Hematopoietic multipotent progenitor cell (in vitro differentiated cells): ENCODE measurements around the gene FUT8. TPM values are rescaled to one million over a fixed set of nuclear protein-coding genes. Genes with fewer than 3 reads are reported as not detected.

Experiments used
- DNase-seq, 3 donors: peaks; one replicate each; pipeline ENCODE4 v3.0.0-alpha.2; 2011 to 2015; ENCODE audit warnings: low read depth in 2 of 3, low spot score in 2 of 3
- total RNA-seq: library from RNA; depleted of rRNA; stranded (reverse); fragments of >200 nt; gene quantifications from one replicate; pipeline ENCODE4 v1.2.3, GENCODE V29; 2012

FUT8 gene
- total RNA-seq, 1 donor = 27.2 TPM

DNA sequence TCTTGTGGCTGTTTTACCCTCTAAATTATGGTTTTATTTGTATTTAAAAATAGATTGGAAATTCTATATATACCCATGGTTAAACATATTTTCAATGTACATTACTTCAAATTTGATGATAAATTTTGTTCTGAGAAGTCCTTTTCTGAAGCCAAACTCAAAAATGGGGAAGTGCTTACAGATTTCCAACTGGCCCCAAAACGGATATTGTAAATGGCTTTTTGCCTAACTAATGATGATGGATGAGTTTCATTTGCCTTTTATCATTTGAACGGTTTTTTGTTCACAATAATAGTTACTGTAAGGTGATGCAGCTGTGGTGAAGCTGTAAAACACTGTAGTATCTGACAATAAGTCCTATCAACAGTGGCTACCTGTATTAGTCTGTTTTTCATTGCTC is 136.9 kb downstream of the FUT8 start:
- DNase-seq = peak in 2 of 3 donors; percentile 3 to 66

DNA sequence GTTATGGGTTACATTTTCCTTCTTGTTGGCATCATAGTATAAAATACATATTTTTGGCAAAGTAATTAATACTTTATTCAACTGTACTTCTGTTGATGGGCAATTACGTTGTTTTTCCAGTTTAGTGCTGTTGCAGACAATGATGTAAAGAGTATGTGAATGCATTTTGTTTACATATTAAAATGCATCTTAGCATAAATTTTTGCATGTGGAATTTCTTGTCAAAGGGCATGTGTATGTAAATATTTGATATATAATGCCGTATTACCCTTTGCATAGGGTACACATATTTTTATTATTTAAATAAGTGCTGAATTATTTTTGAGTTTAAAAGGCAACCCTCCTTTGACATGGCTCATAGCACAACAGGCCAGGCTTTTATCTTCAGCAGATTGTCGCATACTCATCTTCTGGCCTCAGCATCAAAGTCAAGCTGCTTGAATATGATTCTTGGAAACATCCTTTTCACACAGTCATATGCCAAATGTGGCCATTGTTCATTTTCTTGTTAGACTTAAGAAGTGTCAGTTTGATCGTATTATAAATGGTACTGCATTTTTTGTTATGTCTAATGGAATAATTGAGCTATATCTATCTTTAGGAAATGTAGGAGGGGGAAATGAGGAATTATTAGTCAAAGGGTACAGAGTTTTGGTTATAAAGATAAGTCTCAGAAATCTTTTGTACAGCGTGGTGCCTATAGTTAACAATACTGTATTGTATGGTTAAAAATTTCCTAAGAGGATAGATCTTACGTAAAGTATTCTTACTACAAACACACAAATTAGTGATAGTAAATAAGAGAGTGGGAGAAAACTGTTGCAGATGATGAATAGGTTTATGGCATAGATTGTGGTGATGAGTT is 138.5 kb downstream of the FUT8 start:
- DNase-seq = no peak

DNA sequence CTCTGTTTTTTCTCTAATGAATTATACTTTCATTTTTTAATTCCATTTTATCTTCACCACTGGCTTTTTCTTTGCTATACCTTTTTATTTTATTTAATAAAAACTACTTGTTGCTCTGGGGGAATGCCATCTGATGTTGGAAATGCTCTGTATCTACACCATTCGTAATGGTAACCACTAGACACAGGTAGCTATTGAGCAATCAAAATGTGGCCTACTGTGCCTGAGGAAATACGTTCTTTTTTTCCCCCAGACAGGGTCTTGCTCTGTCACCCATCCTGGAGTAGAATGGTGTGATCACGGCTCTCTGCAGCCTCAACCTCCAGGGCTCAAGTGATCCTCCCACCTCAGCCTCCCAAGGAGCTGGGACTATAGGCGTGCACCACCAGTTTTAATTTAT is 140.2 kb downstream of the FUT8 start:
- no peak for DNase-seq

DNA sequence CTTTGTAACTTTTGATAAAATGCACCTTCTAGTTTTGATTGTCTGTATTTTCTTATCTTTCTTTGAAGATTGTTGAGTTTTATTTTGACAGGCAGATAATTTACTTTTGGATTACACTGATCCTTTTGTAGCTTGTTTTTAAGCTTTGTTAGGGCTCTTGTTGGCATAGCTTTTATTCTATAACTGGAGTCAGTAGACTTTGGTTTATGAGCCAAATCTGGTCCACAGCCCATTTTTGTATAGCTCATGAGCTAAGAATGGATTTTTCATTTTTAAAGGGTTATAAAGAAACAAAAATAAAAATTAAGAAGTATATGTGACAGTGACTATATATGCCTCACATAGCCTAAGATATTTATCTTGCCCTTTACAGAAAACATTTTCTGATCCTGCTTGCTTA is 142.3 kb downstream of the FUT8 start:
- no peak for DNase-seq

DNA sequence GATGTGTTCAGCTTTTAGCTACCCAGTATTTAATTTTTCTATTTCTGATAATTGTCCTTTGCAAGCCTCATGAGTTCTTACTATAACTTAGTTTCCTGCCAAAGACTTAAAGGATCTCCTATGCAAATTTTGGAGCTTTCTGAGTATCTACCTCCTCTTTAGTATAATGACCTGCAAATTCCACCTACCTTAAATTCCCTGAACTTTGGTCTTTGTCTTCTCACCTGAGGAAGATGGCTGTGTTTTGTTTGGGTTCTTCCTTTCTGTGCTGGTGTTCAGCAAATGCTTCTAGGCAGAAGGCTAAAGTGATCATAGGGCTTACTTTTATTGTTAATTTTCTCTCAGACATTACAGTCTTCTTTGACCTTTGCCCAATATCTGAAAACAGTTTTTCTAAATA is 142.8 kb downstream of the FUT8 start:
- DNase-seq = no peak

DNA sequence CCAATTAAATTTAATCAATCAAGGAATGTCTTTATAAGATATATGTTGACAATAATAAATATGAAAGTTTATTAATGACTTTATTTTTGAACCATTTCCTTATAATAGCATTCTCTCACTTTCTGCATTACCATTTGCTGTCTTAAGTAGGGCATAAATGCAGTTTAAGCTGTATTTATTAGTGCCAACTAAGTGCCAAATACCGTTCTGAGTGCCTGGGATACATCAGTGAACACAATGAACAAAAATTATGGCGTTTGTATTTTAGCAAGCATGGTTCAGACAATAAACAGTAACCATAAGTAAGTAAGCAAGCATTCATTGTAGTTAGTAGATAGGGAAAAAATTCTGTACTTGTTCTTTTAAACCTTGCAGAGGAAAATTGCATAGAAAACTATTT is 145.8 kb downstream of the FUT8 start:
- DNase-seq = no peak

DNA sequence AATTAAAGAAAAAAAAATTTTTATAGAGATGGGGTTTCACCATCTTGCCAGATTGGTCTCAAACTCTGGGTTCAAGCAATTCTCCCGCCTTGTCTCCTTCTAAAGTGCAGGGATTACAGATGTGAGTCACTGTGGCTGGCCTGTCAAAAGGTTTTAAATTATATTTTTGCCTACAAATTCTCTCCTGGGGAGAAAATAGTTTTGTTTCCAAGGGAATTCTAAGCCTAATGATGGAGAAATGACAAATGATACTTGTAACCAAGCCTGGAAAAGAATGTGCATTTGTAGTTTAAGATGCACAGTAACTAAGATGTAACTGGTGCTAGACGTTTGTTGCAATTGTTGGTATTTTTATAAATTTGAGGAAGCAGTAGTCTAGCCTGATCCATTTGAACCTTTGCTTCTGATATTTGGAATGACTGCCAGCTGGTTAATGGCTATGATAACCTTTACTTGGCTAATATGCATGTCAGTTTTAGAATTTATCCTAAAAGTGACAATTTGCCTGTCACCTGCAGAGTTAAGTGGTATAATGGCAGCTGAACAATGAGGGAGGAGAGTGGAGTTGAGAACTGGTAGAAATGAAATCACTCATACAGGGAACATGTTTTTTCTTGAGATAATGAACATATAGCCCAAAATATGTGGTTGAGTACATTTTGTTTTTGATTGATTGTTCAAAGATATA is 148.0 kb downstream of the FUT8 start:
- no peak for DNase-seq

DNA sequence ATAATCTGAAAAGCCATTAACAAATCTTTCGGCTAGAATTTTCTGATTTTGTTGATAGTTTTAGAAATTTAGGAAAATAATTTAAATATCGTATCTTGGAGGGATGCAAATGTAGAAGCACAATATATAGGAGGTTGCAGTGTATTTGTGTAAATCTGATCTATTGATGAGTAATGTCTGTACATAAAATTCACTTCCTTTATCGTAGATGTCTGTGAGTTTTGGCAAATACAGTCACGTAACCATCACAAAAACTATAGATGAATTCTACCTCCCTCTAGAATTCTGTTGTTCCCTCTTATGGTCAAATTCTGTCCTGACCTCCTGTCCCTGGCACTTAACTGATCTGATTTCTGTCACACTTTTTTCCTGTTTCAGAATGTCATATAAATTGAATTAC is 151.8 kb downstream of the FUT8 start:
- no peak for DNase-seq

DNA sequence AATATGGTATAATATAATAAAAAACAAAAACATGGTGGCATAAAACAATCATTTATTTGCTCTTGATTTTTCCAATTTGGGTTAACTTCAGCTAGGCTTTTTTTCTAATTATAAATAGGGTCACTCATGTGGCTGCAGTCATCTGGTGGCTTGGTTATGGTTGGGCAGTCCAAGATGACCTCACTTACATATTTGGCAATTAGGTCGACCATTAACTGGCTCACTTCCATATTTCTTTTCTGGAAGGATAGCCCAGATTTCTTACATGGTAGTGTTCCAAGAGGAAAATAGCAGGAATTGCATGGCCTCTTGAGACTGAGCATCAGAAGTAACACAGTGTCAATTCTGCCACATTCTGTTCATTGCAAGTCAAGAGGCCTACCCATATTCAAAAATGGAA is 153.4 kb downstream of the FUT8 start:
- DNase-seq = no peak

DNA sequence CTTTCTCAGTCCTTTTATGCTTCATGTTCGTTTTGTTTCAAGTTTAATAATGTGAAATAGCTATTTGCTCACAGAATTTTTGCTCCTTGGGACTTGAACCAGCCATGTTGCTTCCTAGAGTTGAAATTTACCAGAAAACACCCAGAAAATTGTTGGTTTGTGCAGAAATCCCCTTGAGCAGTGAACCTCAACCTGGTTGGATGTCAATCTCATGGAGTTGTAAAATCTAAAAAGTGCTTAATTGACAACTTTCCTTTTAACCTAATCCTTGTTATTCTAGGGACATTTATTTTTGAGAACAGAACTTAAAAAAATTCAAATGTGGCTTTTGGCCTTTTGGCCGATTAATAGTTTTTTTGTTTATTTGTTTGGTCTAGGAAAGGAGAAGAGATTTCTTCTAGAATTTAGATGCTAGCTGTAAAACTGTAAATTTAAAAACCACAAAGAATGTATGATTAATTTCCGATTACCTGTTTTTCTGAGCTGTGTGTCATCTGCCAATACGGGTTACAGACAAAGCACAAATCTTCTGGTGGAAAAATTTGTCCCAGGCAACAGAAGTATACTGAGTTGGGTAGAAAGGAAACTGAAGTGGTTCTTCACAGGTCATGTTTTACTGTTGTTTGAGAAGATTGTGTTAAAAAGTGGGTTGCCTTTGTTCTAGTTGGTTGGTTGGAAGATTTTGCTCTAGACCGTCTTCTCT is 154.4 kb downstream of the FUT8 start:
- DNase-seq = no peak

DNA sequence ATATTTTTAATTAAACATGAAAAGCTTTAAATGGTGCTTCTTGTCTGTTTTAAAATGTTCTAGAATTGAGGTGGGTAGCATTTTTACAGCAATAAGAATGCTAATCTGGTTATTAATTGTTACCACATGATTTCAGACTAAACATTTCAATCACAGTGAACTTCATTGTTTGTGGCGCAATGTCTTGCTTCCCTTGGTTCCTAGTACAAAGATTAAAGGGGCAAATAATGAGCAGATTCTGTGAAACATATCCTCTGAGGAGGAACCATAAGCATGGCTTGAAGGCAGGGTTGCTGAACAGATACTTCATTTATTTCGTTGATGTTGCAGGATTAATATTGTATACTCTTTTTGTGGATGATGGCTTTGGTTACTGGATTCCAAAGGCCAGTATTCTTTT is 162.1 kb downstream of the FUT8 start:
- DNase-seq = no peak

DNA sequence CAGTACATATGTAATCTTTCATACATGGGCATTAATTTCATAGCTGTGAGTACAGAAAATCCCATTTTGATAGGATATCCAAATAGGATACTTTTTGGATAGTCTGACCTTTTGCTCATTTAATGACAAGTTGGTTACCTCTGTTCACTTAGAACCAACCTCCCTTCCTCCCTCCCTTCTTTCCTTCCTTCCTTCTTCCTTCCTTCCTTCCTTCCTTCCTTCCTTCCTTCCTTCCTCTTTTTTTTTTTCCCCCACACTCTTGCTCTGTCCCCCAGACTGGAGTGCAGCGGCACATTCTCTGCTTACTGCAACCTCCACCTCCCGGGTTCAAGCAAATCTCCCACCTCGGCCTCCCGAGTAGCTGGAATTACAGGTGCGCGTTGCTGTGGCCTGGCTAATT is 162.9 kb downstream of the FUT8 start:
- DNase-seq = no peak

DNA sequence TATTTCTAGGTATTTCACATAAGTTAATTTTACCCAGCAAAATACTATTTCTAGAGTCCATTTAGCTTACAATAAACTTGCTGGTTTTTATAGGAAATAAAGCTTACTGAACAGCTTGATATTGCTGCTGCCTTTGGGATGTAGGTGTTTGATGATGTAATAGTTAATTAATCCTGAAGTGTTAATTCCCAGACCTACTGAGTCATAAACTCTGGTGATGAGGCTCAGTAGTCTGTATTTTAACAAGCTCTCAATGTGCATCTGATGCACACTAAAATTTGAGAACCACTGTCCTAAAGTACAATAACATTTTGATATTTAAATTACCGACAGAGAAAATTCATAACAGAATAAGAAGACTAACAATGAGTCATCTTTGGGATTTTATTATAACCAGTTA is 168.4 kb downstream of the FUT8 start:
- no peak for DNase-seq

DNA sequence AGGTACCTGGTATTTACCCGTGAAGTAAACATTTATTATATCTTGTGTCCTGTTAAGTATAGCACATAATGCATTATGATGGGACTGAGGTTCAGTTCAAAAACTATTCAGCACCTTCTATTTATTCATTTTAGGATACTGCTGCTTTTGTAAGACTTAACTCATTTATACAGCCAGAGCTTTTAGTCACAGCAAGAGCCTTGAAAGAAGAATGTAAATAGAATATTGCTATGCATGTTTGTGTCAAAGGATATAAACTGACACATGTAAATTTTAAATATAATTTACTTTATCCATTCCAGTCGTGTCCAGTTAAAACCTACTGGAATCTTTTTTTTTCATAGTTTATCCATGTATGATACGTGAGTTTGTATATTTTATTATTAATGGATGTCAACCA is 168.8 kb downstream of the FUT8 start:
- DNase-seq = no peak

DNA sequence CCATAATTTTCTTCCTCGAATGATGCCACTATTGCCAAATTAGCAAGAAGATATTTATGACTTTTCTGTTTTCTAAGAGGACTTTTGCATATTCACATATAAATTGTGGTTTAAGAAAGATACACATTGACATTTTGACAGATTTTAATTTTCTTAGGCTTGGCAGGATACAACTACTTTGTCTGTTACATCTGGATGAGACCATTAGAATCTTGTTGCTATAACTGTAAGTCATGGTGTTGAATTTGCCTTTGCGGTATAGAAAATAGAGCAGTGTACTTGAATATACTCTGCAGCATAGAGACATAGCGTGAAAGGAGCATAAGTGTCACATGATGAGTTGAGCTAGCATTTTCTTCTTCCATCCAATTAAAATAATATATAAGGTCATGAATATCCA is 169.3 kb downstream of the FUT8 start:
- DNase-seq = no peak

DNA sequence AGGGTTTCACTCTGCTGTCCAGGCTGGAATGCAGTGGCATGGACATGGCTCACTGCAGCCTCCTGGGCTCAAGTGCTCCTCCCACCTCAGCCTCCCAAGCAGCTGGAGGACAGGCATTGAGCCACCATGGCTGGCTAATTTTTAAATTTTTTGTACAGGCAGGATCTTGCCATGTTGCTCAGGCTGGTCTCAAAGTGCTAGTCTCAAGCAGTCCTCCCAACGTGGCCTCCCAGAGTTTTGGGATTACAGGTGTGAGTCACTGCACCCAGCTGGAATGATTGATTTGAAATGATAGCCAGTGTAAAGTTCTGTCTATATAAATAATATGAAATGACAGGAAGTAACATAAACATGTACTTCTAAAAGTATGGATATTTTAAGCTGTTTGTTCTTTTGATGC is 172.7 kb downstream of the FUT8 start:
- DNase-seq = no peak

DNA sequence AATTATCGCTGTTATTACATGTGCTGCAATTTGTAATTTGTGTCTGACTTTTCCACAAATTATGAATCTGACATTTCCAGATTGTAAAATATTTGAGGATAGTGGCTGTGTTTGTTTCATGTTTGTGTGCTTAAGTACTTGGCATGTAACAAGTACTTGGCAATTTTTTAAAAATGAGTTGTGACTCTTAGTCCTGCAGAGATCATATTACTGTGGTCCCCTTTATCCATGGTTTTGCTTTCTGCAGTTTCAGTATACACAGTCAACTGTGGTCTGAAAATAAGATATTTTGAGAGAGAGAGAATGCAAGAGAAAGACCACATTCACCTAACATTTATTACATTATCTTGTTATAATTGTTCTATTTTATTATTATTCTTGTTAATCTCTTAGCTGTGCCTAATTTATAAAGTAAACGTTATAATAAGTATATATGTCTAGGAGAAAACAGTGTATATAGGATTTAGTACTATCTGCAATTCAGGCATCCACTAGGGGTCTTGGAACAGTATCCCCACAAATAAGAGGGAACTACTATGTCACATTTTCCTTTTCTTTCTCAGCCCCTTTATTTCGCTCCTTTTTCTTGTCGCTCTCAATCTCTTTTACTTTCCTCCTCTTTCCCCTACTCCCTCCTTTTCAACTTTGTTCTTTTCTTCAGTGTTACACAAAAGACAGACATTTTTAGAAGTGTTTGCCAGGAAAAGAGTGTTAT is 176.1 kb downstream of the FUT8 start:
- DNase-seq = no peak

DNA sequence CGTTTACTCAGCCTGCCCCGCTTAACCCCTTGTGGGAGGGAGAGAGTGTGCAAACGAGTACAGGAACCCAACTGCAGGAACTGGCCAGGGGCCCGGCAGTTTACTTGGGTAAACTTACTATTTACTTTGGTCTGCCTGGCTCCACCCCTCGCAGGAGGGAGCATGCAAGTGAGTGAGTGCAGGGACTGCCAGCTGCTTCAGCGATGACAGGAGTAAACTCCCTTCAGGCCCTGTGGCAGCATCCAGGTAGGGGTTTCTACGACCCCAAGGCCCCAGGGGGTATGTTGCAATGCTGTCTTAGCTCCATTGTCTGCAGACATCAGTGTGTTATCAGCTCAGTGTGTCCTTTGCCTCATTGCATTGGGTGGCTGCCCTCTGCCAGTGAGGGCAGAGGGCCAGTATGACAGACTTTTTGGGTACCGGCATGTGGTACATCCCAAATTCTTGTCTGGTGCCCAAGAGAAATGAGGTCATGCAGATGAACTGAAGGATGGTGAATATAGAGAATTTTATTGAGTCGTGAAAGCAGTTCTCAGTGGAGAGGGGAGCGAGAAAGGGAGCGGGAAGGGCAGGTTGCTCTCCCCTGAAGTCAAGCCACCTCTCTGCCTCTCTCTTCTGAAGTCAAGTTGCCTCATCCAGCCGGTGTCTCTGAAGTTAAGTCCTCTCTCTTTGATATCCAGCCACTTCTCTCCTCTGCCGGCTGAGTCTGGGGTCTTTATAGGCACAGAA is 181.8 kb downstream of the FUT8 start:
- no peak for DNase-seq

DNA sequence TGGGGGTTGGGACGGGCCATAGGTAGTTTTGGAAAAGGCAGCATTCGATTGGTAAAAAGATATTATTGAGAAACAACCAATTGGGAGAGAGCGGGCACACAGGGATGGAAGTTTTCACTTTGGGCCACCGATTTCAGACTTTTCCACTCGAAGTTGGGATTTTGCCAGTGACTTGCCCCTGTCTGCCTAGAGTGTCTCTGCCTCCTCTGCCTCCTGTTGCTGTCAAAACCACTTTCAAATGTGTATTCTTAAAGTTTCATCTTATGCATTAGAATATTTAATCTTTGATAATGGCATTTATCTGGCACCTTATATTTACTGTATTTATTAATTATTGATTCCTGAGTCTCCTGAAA is 182.3 kb downstream of the FUT8 start:
- DNase-seq = no peak

DNA sequence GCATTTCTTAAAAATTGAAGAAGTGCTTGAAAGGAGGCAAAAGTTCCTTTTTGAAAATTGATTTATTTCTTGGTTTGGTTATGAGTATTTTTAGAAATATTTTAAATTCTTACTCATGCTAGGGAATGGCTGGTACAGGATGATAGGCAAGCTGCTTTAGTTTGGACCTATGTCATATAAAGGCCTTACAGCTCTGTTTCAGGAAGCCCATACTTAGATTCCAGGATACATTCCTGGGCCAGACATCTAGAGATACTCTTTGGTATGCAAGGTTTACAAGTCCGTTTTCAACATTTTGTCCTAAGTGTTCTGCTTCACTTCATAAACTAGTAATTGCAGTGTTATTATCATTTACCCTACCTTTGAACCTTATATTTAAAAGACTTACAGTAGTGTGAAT is 186.8 kb downstream of the FUT8 start:
- no peak for DNase-seq

DNA sequence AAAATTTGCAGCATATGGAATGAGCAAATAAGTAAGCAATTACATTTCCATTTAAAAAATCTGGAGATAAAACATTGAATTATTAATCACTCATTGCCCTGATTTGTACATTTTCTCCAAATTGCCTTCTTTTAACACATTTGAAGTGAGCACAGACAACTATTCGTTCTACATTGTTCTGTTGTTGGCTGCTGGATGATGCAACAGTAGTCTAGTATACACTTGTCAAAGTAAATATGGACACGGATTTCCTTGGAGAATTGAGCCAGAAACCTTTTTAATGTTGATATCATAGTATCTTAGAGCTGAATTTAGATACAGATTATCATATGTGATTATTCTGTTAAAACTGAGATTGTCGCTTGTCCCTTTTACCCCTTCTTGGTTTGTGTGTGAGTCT is 188.2 kb downstream of the FUT8 start:
- no peak for DNase-seq
